HG02610 (cell line): ENCODE results near the gene MAP1LC3B.
"Not testable (repeated sequence)": the region's sequence is repeated elsewhere in the genome, so short reads cannot be mapped to it uniquely, and the experiment has no call there.

Experiments used
- ATAC-seq: cut with Tn5 transposase; IDR thresholded peaks from one replicate; pipeline ENCODE4 v1.9.1; 2021; ENCODE audit warnings: mild to moderate bottlenecking, moderate library complexity; ENCODE audit not compliant: unreplicated experiment

Gene MAP1LC3B

GRCh38 chr16:87380403-87380802 is 11.7 kb upstream of the MAP1LC3B start:
- ATAC-seq = no peak

- ATAC-seq = no peak
Measured at GRCh38 chr16:87380881-87381280, 11.3 kb upstream of the MAP1LC3B start.

- ATAC-seq = no peak
Measured at GRCh38 chr16:87382023-87382785, 9.9 kb upstream of the MAP1LC3B start.

- peak; percentile 58 for ATAC-seq
Measured at GRCh38 chr16:87383505-87384161, 8.5 kb upstream of the MAP1LC3B start, which contains the start of gene FBXO31. Gene FBXO31, minus strand, starts transcription at chr16:87383776. Its CDS starts 32 bp downstream, at chr16:87383744.

- ATAC-seq = peak; percentile 6
Measured at GRCh38 chr16:87384162-87384874, 7.8 kb upstream of the MAP1LC3B start.

GRCh38 chr16:87384875-87385167 is 7.3 kb upstream of the MAP1LC3B start:
- not testable (repeated sequence) for ATAC-seq

GRCh38 chr16:87387942-87388817 is 4.0 kb upstream of the MAP1LC3B start:
- ATAC-seq = peak; percentile 49

- ATAC-seq = no peak
Measured at GRCh38 chr16:87388818-87389134, 3.4 kb upstream of the MAP1LC3B start.

GRCh38 chr16:87389245-87389644 is 2.9 kb upstream of the MAP1LC3B start:
- ATAC-seq = no peak

GRCh38 chr16:87389914-87390313 is 2.2 kb upstream of the MAP1LC3B start:
- ATAC-seq = not testable (repeated sequence)

GRCh38 chr16:87390641-87391323 is 1.4 kb upstream of the MAP1LC3B start:
- ATAC-seq = no peak

- ATAC-seq = no peak
Measured at GRCh38 chr16:87391324-87391949, 699 bp upstream of the MAP1LC3B start.

GRCh38 chr16:87392821-87393679 is 914 bp downstream of the MAP1LC3B start:
- ATAC-seq = no peak

- no peak for ATAC-seq
Measured at GRCh38 chr16:87393680-87394055, 1.5 kb downstream of the MAP1LC3B start.

- ATAC-seq = no peak
Measured at GRCh38 chr16:87395181-87395842, 3.2 kb downstream of the MAP1LC3B start.

- ATAC-seq = no peak
Measured at GRCh38 chr16:87404764-87405625, 12.9 kb downstream of the MAP1LC3B start.

GRCh38 chr16:87406495-87407088 is 14.5 kb downstream of the MAP1LC3B start:
- no peak for ATAC-seq
